ENCODE measurements around the gene SREBF2.

DNA sequence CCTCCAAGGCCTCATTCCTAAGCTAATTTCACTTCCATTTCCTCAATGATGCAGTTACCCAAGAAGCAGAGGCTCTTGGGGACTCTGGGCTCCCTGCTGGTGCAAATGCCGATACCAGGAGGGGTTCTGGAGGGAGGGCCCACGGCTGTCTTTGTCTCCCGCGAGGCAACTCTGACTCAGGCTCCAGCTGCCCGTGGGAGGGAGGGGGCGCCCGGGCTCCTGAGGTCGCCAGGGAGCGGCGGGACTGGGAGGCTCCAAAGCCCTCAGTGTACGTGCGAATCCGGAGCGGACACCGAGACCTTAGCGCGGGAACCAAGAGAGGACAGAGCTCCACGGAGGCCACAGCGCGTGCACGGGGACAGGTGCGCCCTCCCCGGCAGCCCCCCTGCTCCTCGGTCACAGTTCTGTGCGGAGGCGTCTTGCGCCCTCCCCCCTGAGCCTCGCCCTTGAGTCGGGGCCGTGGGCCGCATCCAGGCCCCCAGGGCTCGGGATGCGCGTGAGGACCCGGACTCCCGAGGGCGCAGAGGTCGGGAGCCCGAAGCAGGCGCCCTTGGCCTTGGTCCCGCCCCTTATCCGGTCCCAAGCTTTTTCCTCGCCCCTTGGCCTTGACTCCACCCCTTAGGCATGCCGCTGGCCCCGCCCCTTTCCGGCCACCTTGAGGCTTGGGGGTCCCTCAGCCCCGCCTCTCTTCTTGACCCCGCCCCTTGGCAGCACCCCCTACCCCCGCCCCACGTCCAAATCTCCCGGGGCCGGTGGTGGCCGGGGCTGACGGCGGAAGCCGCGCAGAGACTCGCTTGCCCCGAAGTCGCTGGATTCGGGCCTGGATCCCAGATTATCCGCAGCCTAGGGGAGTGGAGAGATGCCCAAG lies 86.7 kb downstream of the SREBF2 start:
- TF ChIP-seq, protein P1, sequence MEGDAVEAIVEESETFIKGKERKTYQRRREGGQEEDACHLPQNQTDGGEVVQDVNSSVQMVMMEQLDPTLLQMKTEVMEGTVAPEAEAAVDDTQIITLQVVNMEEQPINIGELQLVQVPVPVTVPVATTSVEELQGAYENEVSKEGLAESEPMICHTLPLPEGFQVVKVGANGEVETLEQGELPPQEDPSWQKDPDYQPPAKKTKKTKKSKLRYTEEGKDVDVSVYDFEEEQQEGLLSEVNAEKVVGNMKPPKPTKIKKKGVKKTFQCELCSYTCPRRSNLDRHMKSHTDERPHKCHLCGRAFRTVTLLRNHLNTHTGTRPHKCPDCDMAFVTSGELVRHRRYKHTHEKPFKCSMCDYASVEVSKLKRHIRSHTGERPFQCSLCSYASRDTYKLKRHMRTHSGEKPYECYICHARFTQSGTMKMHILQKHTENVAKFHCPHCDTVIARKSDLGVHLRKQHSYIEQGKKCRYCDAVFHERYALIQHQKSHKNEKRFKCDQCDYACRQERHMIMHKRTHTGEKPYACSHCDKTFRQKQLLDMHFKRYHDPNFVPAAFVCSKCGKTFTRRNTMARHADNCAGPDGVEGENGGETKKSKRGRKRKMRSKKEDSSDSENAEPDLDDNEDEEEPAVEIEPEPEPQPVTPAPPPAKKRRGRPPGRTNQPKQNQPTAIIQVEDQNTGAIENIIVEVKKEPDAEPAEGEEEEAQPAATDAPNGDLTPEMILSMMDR (IDR thresholded peaks at IDR 0.05; ENCODE audit: low read depth, low read length) = peak; percentile 5; the same call in 1 of the 2 replicates
- TF ChIP-seq EZH2phosphoT487 (IDR thresholded peaks at IDR 0.05; ENCODE audit: low read depth) = no peak
